22Rv1 (cell line): ENCODE results near the gene C20orf202.

ENCODE experiments used
- H3K27ac ChIP-seq: fragments of 450-650 bp; 2 replicates; pipeline ENCODE4 v1.5.1; 2017
- CTCF ChIP-seq: fragments of 450-650 bp; IDR thresholded peaks from 2 replicates; pipeline ENCODE4 v1.5.1; 2017; ENCODE audit warnings: mild to moderate bottlenecking
- ZFX ChIP-seq: fragments of 450-650 bp; IDR thresholded peaks from 2 replicates; pipeline ENCODE4 v1.6.1; 2017; ENCODE audit warnings: antibody characterized with exemption, borderline replicate concordance

Gene C20orf202

GRCh38 chr20:1184260-1184637 is 19.0 kb upstream of the C20orf202 start:
- TF ChIP-seq ZFX (no peak), CTCF (no peak)
- H3K27ac ChIP-seq = no peak overlapping the region

- TF ChIP-seq CTCF (no peak), ZFX (no peak)
- peak within 1 kb of the TSS; percentile 29; the same call in 1 of the 2 replicates for H3K27ac ChIP-seq
Measured at GRCh38 chr20:1184638-1185315, 18.5 kb upstream of the C20orf202 start, which contains the start of gene TMEM74B. TMEM74B (minus strand) TSS chr20:1184981; CDS start chr20:1183801, 1,180 bp downstream.

- H3K27ac ChIP-seq = peak overlapping the region; percentile 29; the same call in 1 of the 2 replicates
- TF ChIP-seq ZFX (no peak), CTCF (no peak)
Measured at GRCh38 chr20:1185316-1185741, 17.9 kb upstream of the C20orf202 start.

- H3K27ac ChIP-seq = no peak overlapping the region
- peak; percentile 83 for TF ChIP-seq CTCF
- no peak for TF ChIP-seq ZFX
Measured at GRCh38 chr20:1185790-1186334, 17.4 kb upstream of the C20orf202 start.

GRCh38 chr20:1186367-1186991 is 16.8 kb upstream of the C20orf202 start:
- no peak overlapping the region for H3K27ac ChIP-seq
- no peak for TF ChIP-seq CTCF

- no peak overlapping the region for H3K27ac ChIP-seq
- TF ChIP-seq ZFX (no peak), CTCF (no peak)
Measured at GRCh38 chr20:1187605-1188171, 15.6 kb upstream of the C20orf202 start.

- no peak overlapping the region for H3K27ac ChIP-seq
- TF ChIP-seq ZFX (no peak), CTCF (no peak)
Measured at GRCh38 chr20:1188347-1188746, 14.9 kb upstream of the C20orf202 start.
